ENCODE measurements around the gene ATP6V0A4.

Gene ATP6V0A4

DNA sequence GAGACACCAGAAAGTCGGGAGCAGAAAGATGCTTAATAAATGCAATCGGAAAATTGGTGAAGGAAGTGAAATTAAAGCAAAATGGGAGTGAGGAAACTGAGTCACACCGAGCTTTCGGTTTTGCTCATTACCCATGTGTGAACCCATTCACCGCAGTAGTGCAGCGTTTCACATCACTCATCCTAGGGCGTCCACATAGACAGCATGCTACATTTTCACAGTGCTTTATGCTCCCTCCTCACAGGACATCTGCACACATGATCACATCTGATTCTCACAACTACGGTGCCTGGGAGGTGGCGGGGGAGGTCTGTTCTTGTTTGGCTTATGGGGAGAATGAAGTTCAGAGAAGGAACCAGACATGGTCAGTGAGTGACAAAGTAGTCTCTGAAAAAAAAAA lies 36.6 kb upstream of the ATP6V0A4 start:
- TF ChIP-seq CTCF (IDR thresholded peaks at IDR 0.05; ENCODE audit: low read depth, low read length) = no peak
- DNase-seq (ENCODE audit: extremely low read depth, low read depth) = no peak

- DNase-seq (ENCODE audit: extremely low read depth, low read depth) = no peak
- TF ChIP-seq CTCF (IDR thresholded peaks at IDR 0.05; ENCODE audit: low read depth, low read length) = no peak
Measured at GRCh38 chr7:138833596-138833995, 35.6 kb upstream of the ATP6V0A4 start.

GRCh38 chr7:138832966-138833365 lies 35.0 kb upstream of the ATP6V0A4 start:
- TF ChIP-seq CTCF (IDR thresholded peaks at IDR 0.05; ENCODE audit: low read depth, low read length) = no peak
- no peak for DNase-seq (ENCODE audit: extremely low read depth, low read depth)

DNA sequence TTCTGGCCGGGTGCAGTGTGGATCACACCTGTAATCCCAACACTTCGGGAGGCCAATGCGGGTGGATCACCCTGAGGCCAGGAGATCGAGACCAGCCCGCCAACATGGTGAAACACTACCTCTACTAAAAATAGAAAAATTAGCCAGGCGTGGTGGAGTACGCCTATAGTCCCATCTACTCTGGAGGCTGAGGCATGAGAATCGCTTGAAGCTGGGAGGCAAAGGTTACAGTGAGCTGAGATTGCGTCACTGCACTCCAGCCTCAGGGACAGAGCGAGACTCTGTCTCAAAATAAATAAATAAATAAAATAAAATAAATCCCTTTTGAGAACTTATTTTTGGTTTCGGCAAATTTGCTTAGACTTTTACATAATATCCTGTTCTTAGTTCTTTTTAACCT lies 31.3 kb upstream of the ATP6V0A4 start:
- TF ChIP-seq CTCF (IDR thresholded peaks at IDR 0.05; ENCODE audit: low read depth, low read length) = no peak

GRCh38 chr7:138828302-138828701 lies 30.3 kb upstream of the ATP6V0A4 start:
- TF ChIP-seq CTCF (IDR thresholded peaks at IDR 0.05; ENCODE audit: low read depth, low read length) = no peak
- no peak for DNase-seq (ENCODE audit: extremely low read depth, low read depth)

More for the DNA sequence above, 31.3 kb upstream of the ATP6V0A4 start:
- DNase-seq (ENCODE audit: extremely low read depth, low read depth) = no peak

GRCh38 chr7:138825049-138825721 lies 27.2 kb upstream of the ATP6V0A4 start:
- no peak for TF ChIP-seq CTCF (IDR thresholded peaks at IDR 0.05; ENCODE audit: low read depth, low read length)
- no peak for DNase-seq (ENCODE audit: extremely low read depth, low read depth)

DNA sequence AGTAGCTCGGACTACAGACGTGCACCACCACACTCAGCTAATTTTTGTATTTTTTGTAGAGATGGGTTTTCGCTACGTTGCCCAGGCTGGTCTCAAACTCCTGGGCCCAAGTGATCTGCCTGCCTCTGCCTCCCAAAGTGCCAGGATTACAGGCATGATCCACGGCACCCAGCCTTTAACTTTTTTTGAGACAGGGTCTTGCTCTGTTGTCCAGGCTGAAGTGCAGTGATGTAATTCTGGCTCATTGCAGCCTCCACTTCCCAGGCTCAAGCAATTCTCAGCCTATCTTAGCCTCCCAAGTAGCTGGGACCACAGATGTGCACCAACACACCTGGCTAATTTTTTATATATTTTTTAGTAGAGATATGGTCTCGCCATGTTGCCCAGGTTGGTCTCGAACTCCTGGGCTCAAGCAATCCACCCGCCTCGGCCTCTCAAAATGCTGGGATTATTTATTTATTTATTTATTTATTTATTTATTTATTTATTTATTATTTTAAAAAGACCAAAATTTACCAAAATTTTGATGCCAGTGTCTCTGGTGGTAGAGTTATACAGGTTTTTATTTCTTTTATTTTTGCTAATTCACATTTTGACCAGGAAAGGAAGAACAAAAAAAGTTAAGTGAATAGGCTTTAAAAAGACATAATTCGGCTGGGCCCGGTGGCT lies 25.0 kb upstream of the ATP6V0A4 start:
- no peak for TF ChIP-seq CTCF (IDR thresholded peaks at IDR 0.05; ENCODE audit: low read depth, low read length)
- no peak for DNase-seq (ENCODE audit: extremely low read depth, low read depth)
